Measurements from ENCODE around the gene RP9.
"Not testable (repeated sequence)": the region's sequence is repeated elsewhere in the genome, so short reads cannot be mapped to it uniquely, and the experiment has no call there.

RP9 gene

DNA sequence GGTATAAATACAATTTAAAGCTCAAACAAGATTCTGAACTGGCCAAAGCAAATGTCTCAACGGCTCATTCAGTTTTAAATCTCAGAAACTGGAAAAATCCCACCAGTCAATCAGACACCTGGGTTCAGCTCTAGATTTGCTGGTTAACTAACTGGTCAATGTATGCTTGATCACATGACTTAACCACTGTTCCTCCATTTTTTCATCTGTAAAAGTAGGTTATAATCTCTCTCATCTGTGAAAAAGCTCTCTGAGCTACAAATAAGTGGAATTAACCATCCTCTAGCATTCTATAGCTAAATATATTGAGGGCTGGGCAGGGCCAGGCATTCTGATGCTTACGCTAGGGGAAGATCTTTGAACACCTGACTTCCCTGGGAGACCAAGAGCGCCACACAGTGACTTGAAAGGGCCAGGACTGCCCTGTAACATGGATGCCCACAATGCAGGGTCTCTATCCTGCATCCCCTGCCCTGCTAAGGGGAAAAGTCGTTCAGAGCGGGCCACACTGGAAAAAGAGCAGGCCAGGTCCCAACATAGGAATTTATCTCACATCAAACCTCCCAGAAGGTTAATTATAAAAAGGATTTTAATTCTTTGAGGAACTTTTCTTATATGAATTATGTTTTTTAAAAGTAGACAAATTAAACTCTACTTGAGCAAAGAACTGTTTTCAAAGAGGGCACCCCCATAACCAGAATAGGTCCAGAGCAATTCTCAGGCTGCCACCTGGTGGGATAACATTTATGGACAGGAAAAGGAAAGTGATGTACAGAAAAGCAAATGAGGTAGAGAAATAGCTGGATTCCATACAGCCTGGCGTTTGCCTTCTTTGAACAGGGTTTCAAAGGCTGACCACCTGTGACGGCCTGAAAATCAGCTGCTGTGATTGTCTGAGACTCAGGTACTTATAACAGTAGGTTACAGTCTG lies 1.8 kb downstream of the RP9 start:
- in situ Hi-C loops (cut with HindIII; ENCODE audit: low sequenced_read_pairs), result no loop called here

DNA sequence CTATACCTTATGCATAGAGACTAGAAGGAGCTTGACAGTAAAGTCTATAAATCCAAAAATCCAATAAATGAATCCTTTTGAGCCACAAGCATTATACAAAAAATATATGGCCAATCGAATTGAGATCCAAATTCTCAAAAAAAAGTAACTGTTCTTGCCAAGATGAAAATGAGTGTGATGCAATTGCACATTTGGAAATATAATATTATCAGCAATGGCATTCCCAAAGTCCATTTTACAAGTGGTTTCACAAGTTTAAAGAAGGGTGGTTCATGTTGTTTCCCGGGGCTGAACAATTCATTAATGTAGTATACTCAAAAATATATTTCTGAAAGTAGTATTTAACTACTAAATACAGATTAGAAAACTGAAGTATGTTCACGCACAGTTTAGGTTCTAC lies 7.3 kb downstream of the RP9 start:
- in situ Hi-C loops (cut with HindIII; ENCODE audit: low sequenced_read_pairs), result no loop called here

DNA sequence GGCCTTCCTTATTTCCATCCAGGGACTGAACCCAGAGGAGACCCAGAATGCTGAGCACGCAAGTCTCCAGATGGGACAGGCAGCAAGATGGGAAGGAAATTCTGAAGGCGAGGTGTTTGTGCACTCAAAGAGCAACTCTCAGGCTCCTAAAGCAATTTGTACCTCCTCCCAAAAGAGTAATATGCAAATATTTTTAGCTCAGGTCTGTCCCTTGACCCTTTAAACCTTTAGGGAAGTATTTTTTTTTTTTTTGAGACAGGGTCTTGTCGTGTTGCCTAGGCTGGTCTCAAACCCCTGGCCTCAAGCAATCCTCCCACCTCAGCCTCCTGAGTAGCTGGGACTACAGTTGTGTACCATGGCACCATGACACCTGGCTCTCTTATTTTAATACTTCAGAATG lies 8.4 kb downstream of the RP9 start:
- in situ Hi-C loops (cut with HindIII; ENCODE audit: low sequenced_read_pairs), result no loop called here

DNA sequence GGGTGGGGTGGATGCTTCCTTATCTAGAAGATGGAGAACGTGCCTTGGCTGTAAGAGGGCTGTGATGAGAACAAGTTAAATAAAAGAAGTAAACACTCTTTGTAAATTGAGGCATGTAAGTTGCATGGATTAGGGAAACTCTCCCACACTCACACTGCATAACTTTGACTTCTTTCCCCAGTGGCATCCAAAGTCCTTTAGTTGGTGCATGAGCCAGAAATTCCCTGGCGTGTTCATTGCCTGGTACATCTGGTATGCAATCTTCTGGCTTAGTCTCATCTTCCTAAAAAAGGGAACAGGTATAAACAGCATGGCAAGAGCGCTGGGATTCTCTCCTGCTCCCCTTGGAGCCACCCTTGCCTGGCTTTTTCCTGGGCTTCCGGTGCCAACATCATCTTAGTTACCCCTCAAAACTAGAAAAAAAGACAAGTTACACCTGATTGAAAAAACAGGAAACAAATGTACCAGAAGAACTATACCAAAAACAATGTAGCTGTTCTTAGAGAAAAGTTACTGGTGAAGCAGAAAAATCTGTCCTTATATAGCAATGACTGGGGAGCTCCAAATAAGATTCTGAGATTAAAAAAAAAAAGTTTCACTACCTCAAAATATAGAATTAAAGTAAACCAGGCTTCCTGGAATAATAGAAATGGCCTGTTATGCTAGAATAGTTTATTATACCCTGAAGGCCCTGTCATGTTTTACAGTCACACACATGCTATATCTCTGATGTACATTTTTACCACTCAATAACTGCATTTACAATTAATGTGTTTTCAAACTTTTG lies 9.9 kb downstream of the RP9 start:
- in situ Hi-C loops (cut with HindIII; ENCODE audit: low sequenced_read_pairs), result no loop called here

DNA sequence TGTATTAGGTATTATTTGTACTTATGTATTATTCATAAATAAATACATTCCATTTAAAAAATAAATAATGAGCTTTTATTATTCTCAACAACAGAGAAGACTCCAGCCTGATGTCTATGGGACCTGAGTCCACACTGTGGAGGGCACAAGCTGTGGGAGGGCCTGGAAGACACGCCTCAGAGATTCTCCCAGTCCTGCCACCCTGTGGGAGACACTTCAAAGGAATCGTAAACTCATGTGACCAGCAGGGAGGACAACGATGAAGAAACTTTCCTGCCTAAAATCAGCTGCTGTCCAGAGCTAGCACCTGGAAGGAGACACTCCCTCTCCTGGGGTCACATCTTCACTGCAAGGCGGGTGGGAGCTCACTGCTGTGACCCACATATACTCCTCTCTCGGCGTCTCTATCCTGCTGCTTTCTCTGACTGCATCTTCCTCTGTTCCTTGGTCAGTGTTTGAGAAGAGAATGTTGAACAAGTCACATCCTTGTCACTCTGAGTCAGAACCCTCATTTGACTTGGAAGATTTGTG lies 14.4 kb downstream of the RP9 start:
- in situ Hi-C loops (cut with HindIII; ENCODE audit: low sequenced_read_pairs), result not testable (repeated sequence)

DNA sequence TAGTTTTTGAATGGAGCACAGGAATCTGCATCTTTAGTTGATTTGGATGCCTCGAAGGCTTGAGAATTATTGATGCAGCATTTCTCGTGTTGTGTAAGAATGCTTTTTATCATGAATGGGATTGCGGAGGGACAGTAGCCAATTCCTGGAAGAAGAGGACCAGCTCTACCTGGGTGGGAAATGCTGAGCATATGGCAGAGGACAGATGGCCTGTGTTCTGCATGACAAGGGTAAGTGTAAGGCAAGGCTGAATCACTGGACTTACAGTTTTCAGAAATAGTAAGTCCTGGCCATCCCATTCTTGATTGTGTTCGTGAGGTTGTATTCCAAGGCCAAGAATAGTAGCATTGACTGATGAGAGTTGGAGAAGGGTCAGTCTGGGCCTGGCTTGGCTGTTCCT lies 15.9 kb downstream of the RP9 start:
- in situ Hi-C loops (cut with HindIII; ENCODE audit: low sequenced_read_pairs), result no loop called here

DNA sequence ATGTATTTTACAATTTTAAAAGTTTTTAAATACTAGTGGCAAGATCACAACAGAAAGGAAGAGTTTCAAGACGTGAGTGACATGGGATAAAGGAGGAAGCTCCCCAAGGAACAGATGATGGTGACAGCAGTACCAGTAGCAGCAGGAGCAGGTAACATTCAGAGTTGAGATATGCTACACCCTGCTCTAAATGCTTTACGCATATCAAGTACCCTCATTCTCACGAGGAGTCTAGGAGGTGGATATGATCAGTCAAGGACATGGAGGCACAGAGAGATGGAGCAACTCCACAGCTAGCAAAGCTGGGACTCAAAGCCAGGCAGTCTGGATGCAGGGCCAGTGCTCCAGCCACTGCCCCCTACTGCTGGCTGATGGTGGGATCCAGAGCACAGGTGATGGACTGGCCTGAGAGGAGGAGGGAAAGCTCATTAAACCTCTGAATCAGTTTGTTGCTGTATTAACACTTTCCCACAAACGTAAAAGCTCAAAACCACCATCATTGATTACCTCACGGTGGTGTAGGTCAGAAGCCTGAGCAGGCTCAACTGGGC lies 17.5 kb downstream of the RP9 start:
- in situ Hi-C loops (cut with HindIII; ENCODE audit: low sequenced_read_pairs), result no loop called here

DNA sequence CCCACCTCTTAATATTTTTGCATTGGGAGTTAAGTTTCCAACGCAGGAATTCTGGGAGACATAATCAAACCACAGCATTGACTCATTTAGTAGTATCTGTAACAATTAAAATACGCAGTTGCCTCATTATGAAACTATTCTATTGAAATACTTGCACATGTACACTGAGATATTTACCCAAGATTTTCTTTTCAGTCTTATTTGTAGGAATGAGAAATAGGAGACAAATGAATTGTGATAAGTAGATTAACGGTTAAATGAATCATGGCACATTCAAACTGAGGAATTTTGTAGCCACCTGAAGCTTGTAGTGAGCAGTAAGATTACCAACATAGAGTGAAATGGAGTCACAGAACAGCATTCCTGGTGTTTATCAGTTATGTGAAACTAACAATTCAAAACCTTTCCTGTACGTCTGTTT lies 18.1 kb downstream of the RP9 start:
- in situ Hi-C loops (cut with HindIII; ENCODE audit: low sequenced_read_pairs), result no loop called here

DNA sequence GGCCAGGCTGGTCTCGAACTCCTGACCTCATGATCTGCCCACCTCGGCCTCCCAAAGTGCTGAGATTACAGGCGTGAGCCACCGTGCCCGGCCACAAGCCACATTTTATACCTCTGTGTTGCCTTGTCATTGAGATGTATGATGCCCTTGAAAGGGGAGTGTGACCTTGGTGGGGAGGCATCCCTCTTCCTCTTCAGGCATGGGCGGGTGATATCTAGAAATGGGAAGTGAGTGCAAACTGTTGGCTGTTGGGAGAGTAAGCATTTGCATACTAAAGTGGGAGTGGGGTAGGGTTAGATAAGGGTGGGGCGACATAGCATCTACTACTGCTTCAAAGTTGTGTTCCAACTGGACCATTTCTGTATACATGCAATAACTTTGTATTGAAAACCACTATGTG lies 20.1 kb downstream of the RP9 start:
- in situ Hi-C loops (cut with HindIII; ENCODE audit: low sequenced_read_pairs), result no loop called here

DNA sequence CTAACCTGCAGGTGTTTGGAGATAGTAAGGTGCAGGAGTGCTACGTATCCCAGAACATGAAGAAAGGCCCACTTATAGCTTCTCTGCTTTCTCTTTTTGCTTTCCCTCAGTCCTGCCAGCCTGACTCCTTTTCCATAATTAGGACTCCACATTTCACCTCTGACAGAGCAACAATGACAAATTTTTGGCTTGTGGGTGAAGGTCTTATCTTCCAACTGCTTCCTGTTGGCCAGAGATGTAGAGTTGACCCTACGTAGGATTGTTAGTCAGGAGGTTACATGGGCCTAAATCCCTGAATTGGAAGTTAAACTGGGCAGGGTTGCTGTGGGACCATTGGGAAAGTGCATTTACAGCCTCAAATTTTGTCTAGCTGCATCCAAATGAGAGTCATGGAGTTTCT lies 21.3 kb downstream of the RP9 start:
- in situ Hi-C loops (cut with HindIII; ENCODE audit: low sequenced_read_pairs), result no loop called here

DNA sequence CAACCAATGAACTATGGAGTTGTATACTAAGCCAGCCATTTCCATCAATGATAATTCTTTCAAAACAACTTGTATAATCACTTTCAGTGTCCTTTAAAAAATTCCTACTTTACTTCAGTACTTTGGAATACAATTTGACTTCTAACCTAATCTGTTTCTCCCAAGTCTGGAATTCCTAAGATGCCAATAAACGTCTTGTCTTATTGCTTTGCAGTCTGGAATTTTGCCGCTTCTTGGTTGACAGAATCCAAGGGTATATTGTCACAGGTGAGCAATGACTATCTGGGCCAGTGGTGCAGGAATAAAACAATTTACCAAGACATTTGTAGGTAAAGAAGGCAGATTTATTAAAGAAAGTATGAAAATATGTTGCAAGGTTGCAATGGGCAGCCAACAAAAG lies 21.8 kb downstream of the RP9 start:
- in situ Hi-C loops (cut with HindIII; ENCODE audit: low sequenced_read_pairs), result no loop called here

DNA sequence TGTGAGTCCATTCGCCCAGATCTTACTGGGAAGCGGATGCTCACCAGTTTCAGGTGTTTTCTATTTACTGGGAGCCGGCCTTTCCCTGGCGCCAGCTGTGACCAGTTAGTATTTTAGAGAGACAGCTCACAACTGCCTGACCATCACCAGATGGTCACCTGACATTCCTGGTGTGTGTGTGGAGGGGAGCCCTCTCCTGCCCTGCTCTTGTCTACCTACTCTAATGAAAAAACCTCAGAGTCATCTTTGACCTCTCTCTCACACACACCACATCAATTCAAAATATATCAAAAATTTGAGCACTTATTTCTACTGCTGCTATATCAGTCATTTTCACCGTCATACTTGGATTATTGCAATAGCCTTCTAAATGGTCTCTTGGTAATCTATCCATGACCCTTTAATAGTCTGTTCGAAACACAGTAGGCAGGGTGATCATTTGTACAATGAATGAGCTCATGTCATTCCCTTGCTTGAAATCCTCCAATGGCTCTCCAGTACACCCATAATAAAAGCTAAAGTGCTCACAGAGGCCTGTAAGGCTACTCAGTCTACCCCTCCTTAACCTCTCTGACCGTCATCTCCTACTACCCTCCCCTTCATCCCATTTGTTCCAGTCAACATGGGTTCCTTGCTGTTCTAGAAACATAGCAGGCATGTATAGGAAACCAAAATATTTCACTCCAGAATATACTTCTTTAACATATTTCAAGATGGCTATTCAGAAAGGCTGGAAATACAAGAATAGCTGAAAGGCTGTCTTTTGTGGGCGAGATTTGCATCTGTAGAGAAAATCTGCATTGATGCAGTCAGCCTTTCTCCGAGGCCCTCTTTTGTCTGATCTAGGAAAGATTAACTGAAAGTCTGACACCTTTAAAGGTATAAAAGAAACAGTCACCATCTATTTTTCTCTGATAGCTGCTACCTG lies 29.2 kb downstream of the RP9 start:
- in situ Hi-C loops (cut with HindIII; ENCODE audit: low sequenced_read_pairs), result no loop called here

DNA sequence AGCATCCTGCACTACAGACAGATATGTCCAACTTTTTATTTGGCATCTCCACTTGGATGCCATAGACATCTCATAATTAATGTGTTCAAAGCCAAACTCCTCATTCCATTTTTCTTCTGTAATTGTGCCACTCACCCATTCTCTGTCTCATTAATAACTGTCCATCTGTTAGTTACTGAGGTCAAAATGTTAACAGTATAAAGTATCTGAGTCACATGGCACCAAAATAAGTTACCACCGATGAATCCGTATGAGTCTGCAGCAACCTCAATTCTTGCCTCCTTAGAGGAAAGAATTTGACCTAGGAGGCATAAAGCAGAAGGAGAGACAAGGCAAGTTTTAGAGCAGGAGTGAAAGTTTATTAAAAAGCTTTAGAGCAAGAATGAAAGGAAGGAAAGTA lies 30.1 kb downstream of the RP9 start:
- in situ Hi-C loops (cut with HindIII; ENCODE audit: low sequenced_read_pairs), result no loop called here

DNA sequence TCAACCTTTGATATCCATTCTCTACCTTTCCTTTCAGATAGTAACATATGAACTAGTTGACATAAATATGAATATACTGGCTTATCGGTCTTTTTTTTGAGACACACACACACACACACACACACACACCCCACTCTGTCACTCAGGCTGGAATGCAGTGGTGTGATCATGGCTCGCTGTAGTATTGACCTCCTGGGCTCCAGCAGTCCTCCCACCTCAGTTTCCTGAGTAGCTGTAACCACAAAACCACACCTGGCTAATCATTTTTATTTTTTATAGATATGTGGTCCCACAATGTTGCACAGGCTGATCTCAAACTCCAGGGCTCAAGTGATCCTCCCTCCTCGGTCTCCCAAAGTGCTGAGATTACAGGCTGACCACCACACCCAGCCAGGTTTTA lies 32.5 kb downstream of the RP9 start:
- in situ Hi-C loops (cut with HindIII; ENCODE audit: low sequenced_read_pairs), result no loop called here

DNA sequence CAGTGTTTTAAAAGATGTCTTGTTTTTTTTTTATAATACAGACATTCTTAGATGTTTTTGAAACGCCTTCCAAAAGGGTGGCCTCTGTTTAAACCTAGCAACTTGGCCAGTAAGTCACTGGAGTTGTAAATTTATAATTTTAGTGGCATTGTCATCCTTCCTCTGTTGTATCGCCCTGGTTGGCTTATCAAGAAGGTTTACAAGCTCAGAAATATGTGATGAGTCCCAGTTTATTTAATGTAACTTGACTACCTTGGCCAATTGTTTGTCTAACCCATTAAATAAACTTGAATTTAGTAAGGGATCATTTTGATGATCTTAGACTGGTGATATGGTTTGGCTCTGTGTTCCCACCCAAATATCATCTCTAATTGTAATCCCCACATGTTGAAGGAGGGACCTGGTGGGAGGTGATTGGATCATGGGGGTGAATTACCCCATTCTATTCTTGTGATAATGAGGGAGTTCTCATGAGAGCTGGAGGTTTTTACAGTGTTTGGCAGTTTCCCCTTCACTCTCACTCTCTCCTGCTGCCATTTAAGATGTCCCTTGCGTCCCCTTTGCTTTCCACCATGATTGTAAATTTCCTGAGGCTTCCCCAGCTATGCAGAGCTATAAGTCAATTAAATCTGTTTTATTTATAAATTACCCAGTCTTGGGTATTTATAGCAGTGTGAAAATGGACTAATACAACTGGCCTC lies 33.2 kb downstream of the RP9 start:
- in situ Hi-C loops (cut with HindIII; ENCODE audit: low sequenced_read_pairs), result no loop called here

DNA sequence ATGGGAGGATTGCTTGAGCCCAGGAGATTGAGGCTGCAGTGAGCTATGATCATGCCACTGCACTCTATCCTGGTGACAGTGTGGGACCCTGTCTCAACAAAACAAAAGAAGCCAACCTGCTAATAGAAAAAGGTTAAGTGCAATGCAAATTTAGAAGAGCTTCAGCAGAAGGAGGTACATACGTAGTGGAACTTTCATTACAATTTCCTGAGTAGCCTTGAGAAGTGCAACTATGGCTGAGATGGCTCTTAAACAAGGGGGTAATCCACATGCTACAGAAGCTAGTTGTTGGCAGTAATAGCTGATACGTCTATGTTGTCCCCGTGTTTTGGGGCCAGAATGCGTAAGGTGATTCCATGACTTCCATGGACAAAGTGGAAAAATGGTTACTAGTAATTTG lies 36.0 kb downstream of the RP9 start:
- in situ Hi-C loops (cut with HindIII; ENCODE audit: low sequenced_read_pairs), result no loop called here

DNA sequence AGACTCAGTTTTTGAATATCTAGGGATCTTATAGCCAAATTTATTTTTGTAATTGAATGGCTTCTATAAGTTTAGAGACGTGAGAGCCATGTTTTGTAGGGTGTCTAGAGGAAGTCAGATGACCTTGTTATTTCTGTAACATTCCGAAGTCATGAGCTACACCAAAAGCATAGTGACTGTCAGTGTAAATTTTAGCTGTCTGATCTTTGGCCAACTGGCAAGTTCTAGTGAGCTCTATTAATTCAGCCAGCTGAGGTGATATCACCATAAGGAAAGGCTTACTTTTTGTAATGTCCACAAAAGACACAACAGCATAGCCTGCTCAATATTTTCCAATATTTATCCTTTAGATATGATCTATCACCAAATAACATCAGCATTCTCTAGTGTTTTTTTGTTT lies 36.7 kb downstream of the RP9 start:
- in situ Hi-C loops (cut with HindIII; ENCODE audit: low sequenced_read_pairs), result no loop called here

DNA sequence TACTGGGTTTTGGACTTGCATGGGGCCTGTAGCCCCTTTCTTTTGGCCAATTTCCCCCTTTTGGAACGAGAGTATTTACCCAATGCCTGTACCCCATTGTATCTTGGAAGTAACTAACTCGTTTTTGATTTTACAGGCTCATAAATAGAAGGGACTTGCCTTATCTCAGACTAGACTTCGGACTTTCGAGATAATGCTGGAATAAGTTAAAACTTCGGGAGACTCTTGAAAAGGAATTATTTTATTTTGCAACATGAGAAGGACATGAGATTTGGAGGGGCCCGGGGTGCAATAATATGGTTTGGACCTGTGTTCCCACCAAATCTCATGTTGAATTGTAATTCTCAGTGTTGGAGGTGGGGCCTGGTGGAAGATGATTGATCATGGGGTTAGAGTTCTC lies 38.4 kb downstream of the RP9 start:
- in situ Hi-C loops (cut with HindIII; ENCODE audit: low sequenced_read_pairs), result no loop called here

DNA sequence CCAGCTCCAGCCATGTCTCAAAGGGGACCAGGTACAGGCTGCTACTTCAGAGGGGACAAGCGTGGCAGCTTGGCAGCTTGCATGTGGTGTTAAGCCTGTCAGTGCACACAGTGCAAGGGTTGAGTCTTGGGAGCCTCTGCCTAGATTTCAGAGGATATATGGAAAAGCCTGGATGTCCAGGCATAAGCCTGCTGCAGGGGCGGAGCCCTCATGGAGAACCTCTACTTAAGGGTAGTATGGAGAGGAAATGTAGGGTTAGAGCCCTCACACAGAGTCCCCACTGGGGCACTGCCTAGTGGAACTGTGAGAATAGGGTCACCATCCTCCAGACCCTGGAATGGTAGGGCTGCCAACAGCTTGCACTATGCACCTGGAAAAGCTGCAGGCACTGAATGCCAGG lies 38.9 kb downstream of the RP9 start:
- in situ Hi-C loops (cut with HindIII; ENCODE audit: low sequenced_read_pairs), result no loop called here

DNA sequence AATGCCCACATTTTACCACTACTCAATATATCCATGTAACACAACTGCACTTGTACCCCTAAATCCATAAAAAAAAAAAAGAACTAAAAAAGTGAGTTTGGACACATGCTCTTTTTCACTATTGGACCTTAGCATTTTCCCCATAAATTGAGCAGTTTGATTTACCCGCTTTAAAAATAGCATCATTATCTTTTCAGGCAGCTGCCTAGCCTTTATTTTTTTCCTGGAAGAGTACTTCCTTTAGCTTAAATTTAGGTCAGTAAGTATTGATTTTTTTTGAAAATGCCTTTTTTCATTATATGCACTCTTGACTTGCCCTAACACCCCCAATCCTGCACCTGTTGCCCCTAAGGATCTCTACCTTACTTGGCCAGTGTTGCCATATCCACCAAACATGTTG lies 41.3 kb downstream of the RP9 start:
- in situ Hi-C loops (cut with HindIII; ENCODE audit: low sequenced_read_pairs), result no loop called here
